Cardiac fibroblast (primary cell): ENCODE results near the gene ADAMTS6.

Experiments used
- DNase-seq, 2 donors: peaks; one replicate each; pipeline versions ENCODE4 v3.0.0 to v3.0.0-alpha.2; 2010; ENCODE audit warnings: low read depth in 2 of 2
- H3K4me3 ChIP-seq, 2 donors: replicated peaks in 1 of 2; 1 replicate in 1 of 2; 2 replicates in 1 of 2; pipeline ENCODE4 v1.5.1; 2011; ENCODE audit warnings: low read depth in 2 of 2, low read length in 2 of 2, mild to moderate bottlenecking in 2 of 2, moderate library complexity in 1 of 2
- TF ChIP-seq, protein P1 (sequence below): IDR thresholded peaks from one replicate; pipeline ENCODE4 v1.5.1; 2011; ENCODE audit warnings: low read depth, mild to moderate bottlenecking, low read length, inconsistent platforms

The ADAMTS6 gene, protein sequence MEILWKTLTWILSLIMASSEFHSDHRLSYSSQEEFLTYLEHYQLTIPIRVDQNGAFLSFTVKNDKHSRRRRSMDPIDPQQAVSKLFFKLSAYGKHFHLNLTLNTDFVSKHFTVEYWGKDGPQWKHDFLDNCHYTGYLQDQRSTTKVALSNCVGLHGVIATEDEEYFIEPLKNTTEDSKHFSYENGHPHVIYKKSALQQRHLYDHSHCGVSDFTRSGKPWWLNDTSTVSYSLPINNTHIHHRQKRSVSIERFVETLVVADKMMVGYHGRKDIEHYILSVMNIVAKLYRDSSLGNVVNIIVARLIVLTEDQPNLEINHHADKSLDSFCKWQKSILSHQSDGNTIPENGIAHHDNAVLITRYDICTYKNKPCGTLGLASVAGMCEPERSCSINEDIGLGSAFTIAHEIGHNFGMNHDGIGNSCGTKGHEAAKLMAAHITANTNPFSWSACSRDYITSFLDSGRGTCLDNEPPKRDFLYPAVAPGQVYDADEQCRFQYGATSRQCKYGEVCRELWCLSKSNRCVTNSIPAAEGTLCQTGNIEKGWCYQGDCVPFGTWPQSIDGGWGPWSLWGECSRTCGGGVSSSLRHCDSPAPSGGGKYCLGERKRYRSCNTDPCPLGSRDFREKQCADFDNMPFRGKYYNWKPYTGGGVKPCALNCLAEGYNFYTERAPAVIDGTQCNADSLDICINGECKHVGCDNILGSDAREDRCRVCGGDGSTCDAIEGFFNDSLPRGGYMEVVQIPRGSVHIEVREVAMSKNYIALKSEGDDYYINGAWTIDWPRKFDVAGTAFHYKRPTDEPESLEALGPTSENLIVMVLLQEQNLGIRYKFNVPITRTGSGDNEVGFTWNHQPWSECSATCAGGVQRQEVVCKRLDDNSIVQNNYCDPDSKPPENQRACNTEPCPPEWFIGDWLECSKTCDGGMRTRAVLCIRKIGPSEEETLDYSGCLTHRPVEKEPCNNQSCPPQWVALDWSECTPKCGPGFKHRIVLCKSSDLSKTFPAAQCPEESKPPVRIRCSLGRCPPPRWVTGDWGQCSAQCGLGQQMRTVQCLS (N-terminal part only)

DNA sequence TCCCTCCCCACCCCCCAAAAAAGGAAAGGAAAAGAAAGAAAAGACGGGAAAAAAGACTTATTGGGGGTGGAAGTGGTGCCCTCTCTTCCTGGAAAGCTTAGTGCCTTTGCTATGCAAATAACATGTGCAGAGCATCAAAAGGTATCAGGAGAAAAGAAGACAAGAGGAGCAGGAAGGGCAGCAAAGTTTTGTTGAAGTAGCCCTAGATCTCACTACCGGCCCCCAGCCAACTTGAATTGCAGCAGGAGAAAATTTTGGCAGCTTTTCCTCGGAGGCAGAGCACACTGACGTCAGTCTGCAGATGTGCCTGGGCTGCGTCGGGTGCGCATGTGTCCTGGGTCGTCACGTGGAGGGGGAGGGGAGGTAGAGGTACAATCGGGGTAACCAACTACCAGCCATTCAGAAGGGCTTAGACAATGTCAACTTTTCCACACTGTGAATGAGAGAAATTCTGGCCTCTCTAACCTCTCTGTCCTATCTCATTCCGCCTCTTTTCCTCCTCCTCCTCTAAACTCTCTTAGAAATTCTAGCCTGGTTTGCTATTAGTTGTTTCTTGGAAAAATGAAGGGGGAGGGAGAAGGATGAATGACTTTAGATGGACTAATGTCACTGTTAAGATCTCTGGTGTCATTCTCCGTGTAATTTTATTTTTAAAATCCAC is at the start of gene ADAMTS6:
Gene ADAMTS6 (minus strand): TSS at position 286 of the 661 bp plus-strand sequence. CDS start 8,247 bp downstream, outside the sequence.
- peak within 1 kb of the TSS; percentile 58 to 68 for H3K4me3 ChIP-seq
- TF ChIP-seq, protein P1, sequence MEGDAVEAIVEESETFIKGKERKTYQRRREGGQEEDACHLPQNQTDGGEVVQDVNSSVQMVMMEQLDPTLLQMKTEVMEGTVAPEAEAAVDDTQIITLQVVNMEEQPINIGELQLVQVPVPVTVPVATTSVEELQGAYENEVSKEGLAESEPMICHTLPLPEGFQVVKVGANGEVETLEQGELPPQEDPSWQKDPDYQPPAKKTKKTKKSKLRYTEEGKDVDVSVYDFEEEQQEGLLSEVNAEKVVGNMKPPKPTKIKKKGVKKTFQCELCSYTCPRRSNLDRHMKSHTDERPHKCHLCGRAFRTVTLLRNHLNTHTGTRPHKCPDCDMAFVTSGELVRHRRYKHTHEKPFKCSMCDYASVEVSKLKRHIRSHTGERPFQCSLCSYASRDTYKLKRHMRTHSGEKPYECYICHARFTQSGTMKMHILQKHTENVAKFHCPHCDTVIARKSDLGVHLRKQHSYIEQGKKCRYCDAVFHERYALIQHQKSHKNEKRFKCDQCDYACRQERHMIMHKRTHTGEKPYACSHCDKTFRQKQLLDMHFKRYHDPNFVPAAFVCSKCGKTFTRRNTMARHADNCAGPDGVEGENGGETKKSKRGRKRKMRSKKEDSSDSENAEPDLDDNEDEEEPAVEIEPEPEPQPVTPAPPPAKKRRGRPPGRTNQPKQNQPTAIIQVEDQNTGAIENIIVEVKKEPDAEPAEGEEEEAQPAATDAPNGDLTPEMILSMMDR = no peak
- peak; percentile 99 for DNase-seq

DNA sequence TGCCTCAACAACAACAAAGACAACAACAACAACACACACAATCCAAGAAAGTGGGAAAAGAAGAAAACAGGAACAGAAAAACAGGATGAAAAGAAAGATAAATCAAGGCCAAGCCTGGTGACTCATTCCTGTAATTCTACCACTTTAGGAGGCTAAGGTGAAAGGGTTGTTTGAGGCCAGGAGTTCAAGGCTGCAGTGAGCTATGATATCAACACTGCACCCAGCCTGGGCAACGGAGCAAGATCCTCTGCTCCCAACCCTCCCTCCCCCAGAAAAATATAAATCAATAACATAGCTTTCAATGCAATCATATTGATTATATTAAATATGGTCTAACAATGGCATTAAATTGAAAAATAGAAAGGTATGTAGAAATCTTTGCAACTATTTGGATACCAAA is 49.2 kb upstream of the ADAMTS6 start:
- no peak overlapping the region for H3K4me3 ChIP-seq
- TF ChIP-seq, protein P1 = no peak
- DNase-seq = no peak

DNA sequence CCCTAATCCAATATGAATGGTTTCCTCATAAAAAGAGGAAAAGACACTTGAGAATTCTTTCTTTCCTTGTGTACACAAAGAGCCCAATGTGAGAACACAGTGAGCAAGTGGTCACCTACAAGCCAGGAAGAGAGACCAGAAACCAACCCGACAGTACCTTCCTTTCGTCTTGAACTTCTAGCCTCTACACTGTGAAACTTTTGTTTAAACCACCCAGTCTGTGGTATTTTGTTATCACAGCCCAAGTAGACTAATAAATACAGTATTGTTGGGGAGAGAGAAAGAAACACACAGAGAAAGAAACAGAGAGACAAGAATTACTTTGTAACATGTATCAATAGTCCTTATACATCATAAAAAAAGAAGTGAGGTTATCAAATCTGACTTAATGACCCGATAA is 44.0 kb upstream of the ADAMTS6 start:
- no peak overlapping the region for H3K4me3 ChIP-seq
- TF ChIP-seq, protein P1 = no peak
- DNase-seq = no peak

DNA sequence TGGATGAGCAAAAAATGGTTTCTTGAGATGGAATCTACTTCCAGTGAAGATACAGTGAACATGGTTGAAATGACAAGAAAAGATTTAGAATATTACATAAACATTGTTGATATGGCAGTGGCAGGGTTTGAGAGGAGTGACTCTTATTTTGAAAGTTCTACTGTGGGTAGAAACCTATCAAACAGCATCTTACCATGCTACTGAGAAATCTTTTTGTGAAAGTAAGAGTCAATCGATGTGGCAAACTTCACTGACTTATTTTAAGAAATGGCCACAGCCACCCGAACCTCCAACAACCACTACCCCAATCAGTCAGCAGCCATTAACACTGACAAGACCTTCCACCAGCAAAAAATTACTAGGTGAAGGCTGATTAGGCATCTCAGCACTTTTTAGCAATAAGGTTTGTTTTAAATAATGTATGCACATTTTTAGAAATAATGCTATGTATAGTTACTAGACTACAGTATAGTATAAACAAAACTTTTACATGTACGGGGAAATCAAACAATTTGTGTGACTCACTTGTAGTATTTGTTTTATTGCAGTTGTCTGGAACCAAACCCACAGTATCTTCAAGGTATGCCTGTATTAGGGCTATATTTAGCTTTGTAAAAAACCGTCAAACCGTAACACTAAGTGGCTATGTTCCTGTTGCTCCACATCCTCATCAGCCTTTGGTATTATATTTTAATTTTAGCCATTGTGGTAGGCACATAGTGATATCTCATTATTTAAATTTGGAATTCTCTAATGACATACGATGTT is 30.6 kb upstream of the ADAMTS6 start:
- TF ChIP-seq, protein P1 = no peak
- DNase-seq = peak in 1 of 2 donors; percentile 2
- no peak overlapping the region for H3K4me3 ChIP-seq

DNA sequence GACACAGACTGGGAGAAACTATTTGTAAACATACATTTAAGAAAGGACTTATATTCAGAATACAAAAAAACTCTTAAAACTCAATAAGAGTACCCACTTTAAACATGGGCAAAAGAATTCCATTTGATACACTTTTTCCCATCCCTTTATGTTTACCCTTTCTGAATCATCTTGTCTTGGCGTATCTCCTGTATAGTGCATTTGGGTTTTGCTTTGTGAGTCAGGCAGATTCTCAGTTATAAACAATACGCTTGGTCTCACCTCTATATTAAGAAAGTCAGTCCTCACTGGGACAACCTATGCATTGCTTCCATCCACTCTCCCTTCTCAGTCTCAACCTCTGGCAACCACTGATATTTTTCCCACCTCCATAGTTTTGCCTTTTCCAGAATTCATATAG is 27.3 kb upstream of the ADAMTS6 start:
- peak in 1 of 2 donors; percentile 15 for DNase-seq
- TF ChIP-seq, protein P1 = no peak
- H3K4me3 ChIP-seq = no peak overlapping the region

DNA sequence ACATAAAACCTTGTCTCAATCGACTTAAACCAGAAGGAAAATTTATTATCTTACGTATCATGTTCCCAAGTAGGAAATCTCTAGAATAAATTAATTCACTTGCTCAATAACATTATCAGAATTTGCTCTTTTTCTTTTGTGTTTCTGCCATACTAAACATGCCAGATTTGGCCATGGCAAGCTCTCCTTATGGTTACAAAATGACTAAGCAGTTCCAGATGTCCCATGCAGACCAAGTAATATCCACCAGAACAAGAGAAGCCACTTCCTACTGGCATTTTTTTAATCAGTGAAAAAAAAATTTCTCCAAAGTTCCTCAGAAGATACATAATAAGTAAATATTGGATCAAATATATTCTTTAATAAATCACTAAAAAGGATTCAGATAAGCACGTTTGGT is 25.2 kb upstream of the ADAMTS6 start:
- TF ChIP-seq, protein P1 = no peak
- no peak overlapping the region for H3K4me3 ChIP-seq
- DNase-seq = peak; percentile 59 to 68
